Endothelial cell of umbilical vein (primary cell): ENCODE data around the gene ADPRH. TPM values are rescaled to one million over a fixed set of nuclear protein-coding genes. Genes with fewer than 3 reads are reported as not detected.

ENCODE experiments used
- BruUV-seq: library from RNA; stranded (reverse); fragments of 400-500 nt; replicated peaks from 2 replicates; lab custom pipeline; 2021; lab: Mats Ljungman, UMichigan
- CTCF ChIA-PET: fragments of 300-600, 350-600 bp; sonication (Branson Sonifier 250); formaldehyde crosslinking; loops from one replicate; lab custom pipeline; 2021; ENCODE audit warnings: antibody characterized with exemption, inconsistent platforms; lab: Charles Lee
- POLR2A ChIA-PET: fragments of 300-600, 350-600 bp; sonication (Branson Sonifier 250); formaldehyde crosslinking; loops from one replicate; lab custom pipeline; 2021; ENCODE audit warnings: antibody characterized with exemption, inconsistent platforms; lab: Charles Lee
- DNase-seq: peaks from one replicate; pipeline ENCODE4 v3.0.0-alpha.2; 2011; ENCODE audit warnings: low read depth, low spot score
- FAIRE-seq: peaks from 2 replicates; lab custom pipeline; 2011; peaks lifted over from hg19 to GRCh38; lab: Jason Lieb, UNC
- H2AFZ ChIP-seq: 2 replicates; pipeline ENCODE4 v1.6.0; 2012; ENCODE audit warnings: low read depth, low read length, control low read depth, inconsistent platforms
- H3K27ac ChIP-seq: 2 replicates; pipeline ENCODE4 v1.5.1; 2011; ENCODE audit warnings: low read depth, mild to moderate bottlenecking, control low read depth, low read length, moderate library complexity; ENCODE audit not compliant: insufficient read depth
- H3K27me3 ChIP-seq, 2 experiments: 2 replicates each; pipeline versions ENCODE4 v1.6.0 to v1.6.1; 2011; ENCODE audit warnings: low read length in 2 of 2, mixed read lengths in 1 of 2; ENCODE audit not compliant: control insufficient read depth in 2 of 2, insufficient read depth in 2 of 2
- H3K36me3 ChIP-seq, 2 experiments: 2 replicates in 1 of 2; 3 replicates in 1 of 2; pipeline ENCODE4 v1.5.1; 2011; ENCODE audit warnings: low read length in 2 of 2, mild to moderate bottlenecking in 1 of 2, moderate library complexity in 1 of 2; ENCODE audit not compliant: control insufficient read depth in 2 of 2, insufficient read depth in 2 of 2; ENCODE audit errors: extremely low read depth in 1 of 2
- H3K4me1 ChIP-seq: 3 replicates; pipeline ENCODE4 v1.5.1; 2011; ENCODE audit warnings: mild to moderate bottlenecking, low read length; ENCODE audit not compliant: control insufficient read depth, insufficient read depth; ENCODE audit errors: extremely low read depth
- H3K4me2 ChIP-seq: 2 replicates; pipeline ENCODE4 v1.6.1; 2011; ENCODE audit warnings: low read length, control low read depth, mixed read lengths; ENCODE audit not compliant: insufficient read depth
- H3K4me3 ChIP-seq, 3 experiments: fragments of 200-600 bp in 1 of 3; sonication (generic), shearing (Covaris generic) in 1 of 3; replicated peaks in 1 of 3; 2 replicates each; pipeline ENCODE4 v1.5.1; 2011 to 2016; ENCODE audit warnings: control low read depth in 3 of 3, low read length in 3 of 3, mild to moderate bottlenecking in 2 of 3, inconsistent platforms in 1 of 3, low read depth in 1 of 3, moderate library complexity in 1 of 3; ENCODE audit not compliant: insufficient read depth in 1 of 3
- H3K79me2 ChIP-seq: 2 replicates; pipeline ENCODE4 v1.6.0; 2012; ENCODE audit warnings: low read length, inconsistent platforms; ENCODE audit not compliant: control insufficient read depth, insufficient read depth
- H3K9ac ChIP-seq: replicated peaks from 2 replicates; pipeline ENCODE3; 2011; ENCODE audit warnings: low read length, control low read depth; ENCODE audit not compliant: insufficient read depth; ENCODE audit errors: extremely low read depth
- H3K9me1 ChIP-seq: replicated peaks from 3 replicates; pipeline ENCODE4 v1.6.0; 2011; ENCODE audit warnings: mild to moderate bottlenecking, low read length; ENCODE audit not compliant: control insufficient read depth, insufficient read depth; ENCODE audit errors: extremely low read depth
- H3K9me3 ChIP-seq: replicated peaks from 2 replicates; pipeline ENCODE4 v1.5.1; 2012; ENCODE audit warnings: low read length, inconsistent platforms; ENCODE audit not compliant: control insufficient read depth, insufficient read depth
- H4K20me1 ChIP-seq: replicated peaks from 2 replicates; pipeline ENCODE3; 2011; ENCODE audit warnings: mild to moderate bottlenecking, low read length; ENCODE audit not compliant: control insufficient read depth, insufficient read depth; ENCODE audit errors: extremely low read depth
- EZH2 ChIP-seq: IDR thresholded peaks from 2 replicates; pipeline ENCODE4 v1.6.1; 2012; ENCODE audit warnings: borderline replicate concordance, low read depth, mild to moderate bottlenecking, moderate library complexity, low read length, inconsistent platforms; ENCODE audit not compliant: severe bottlenecking
- FOS ChIP-seq: IDR thresholded peaks from 2 replicates; pipeline ENCODE4 v1.6.1; 2011; ENCODE audit warnings: mild to moderate bottlenecking, low read length, moderate library complexity, borderline replicate concordance; ENCODE audit not compliant: insufficient read depth
- GATA2 ChIP-seq: IDR thresholded peaks from 2 replicates; pipeline ENCODE4 v1.7.0; 2011; ENCODE audit warnings: low read depth, mild to moderate bottlenecking, moderate library complexity, mixed read lengths, low read length; ENCODE audit not compliant: insufficient read length, insufficient read depth
- JUN ChIP-seq: IDR thresholded peaks from 2 replicates; pipeline ENCODE4 v1.6.1; 2011; ENCODE audit warnings: borderline replicate concordance, low read depth; ENCODE audit not compliant: insufficient read length, insufficient read depth
- MAX ChIP-seq: IDR thresholded peaks from 2 replicates; pipeline ENCODE4 v1.6.1; 2011; ENCODE audit not compliant: insufficient read depth, insufficient read length
- MYC ChIP-seq: IDR thresholded peaks from one replicate; pipeline ENCODE4 v1.6.1; 2011; ENCODE audit warnings: mild to moderate bottlenecking, low read depth, low read length
- POLR2A ChIP-seq: IDR thresholded peaks from 2 replicates; pipeline ENCODE4 v1.6.1; 2012; ENCODE audit warnings: low read depth, mild to moderate bottlenecking, control low read depth, low read length
- POLR2AphosphoS5 ChIP-seq: IDR thresholded peaks from 2 replicates; pipeline ENCODE4 v1.6.1; 2012; ENCODE audit warnings: low read depth, mild to moderate bottlenecking, control low read depth, low read length, moderate library complexity; ENCODE audit not compliant: insufficient read depth
- dilution Hi-C: fragments of 300-500 bp; cut with MboI; formaldehyde crosslinking; loops from one replicate; pipeline ENCODE4 v1.15.0; 2019; ENCODE audit warnings: low sequenced_read_pairs; ENCODE audit not compliant: extremely low pct_ligation_motif_present
- intact Hi-C: fragments of 100-400 bp; cut with micrococcal nuclease; formaldehyde crosslinking; loops from one replicate; pipeline ENCODE4 v1.10.0; 2022
- polyA plus RNA-seq, 4 experiments: library from polyadenylated mRNA; depleted of rRNA in 3 of 4; stranded (reverse) in 3 of 4; unstranded in 1 of 4; fragments of >200 nt; gene quantifications; 2 replicates each; pipeline versions ENCODE4 v1.2.1 to v1.2.3, GENCODE V29; 2011 to 2012; ENCODE audit warnings: missing spikeins in 1 of 4
- total RNA-seq: library from RNA; stranded (reverse); gene quantifications from 2 replicates; pipeline ENCODE4 v1.2.3, GENCODE V29; 2021
- TF ChIP-seq, protein P1 (sequence below), 2 donors: IDR thresholded peaks; 1 replicate in 1 of 2; 2 replicates in 1 of 2; pipeline ENCODE4 v1.5.1; 2011; ENCODE audit warnings: low read length in 2 of 2, mild to moderate bottlenecking in 2 of 2, moderate library complexity in 2 of 2, control low read depth in 1 of 2, inconsistent platforms in 1 of 2, low read depth in 1 of 2; ENCODE audit not compliant: insufficient read depth in 1 of 2; ENCODE audit errors: extremely low read depth in 1 of 2

The ADPRH gene
- total and polyA plus RNA-seq, 2 donors (not counting 3 experiments of a cell fraction or from before 2014, with no cell fraction given): 3.5 to 8.0 TPM

GRCh38 chr3:119571230-119571629 lies 8.1 kb upstream of the ADPRH start:
- intact Hi-C loops: no loop called here
- CTCF ChIA-PET: no interaction called here

More at GRCh38 chr3:119571230-119571629, 8.1 kb upstream of the ADPRH start:
- Histone ChIP-seq H3K9me3 (no peaks in the 10 kb centered on the region), H3K79me2 (no peaks in the 10 kb centered on the region), H3K4me3 (no peak overlapping the region), H3K27me3 (peaks cover 3 to 4% of the 10 kb centered on the region in 2 experiments), H3K4me2 (no peak overlapping the region), H2AFZ (no peak overlapping the region), H4K20me1 (no peaks in the 10 kb centered on the region), H3K27ac (no peak overlapping the region), H3K4me1 (no peaks in the 10 kb centered on the region), H3K9me1 (no peaks in the 10 kb centered on the region), H3K9ac (no peak overlapping the region), H3K36me3 (no peaks in the 10 kb centered on the region)
- no TSS peak for BruUV-seq
- dilution Hi-C loops: no loop called here
- DNase-seq (no peak), FAIRE-seq (no peak)
- no peak for TF ChIP-seq POLR2A
- no peak for TF ChIP-seq GATA2
- no peak for TF ChIP-seq MYC
- no peak for TF ChIP-seq FOS
- no peak for TF ChIP-seq MAX
- TF ChIP-seq JUN: no peak
- no peak for TF ChIP-seq POLR2AphosphoS5
- TF ChIP-seq, protein P1, sequence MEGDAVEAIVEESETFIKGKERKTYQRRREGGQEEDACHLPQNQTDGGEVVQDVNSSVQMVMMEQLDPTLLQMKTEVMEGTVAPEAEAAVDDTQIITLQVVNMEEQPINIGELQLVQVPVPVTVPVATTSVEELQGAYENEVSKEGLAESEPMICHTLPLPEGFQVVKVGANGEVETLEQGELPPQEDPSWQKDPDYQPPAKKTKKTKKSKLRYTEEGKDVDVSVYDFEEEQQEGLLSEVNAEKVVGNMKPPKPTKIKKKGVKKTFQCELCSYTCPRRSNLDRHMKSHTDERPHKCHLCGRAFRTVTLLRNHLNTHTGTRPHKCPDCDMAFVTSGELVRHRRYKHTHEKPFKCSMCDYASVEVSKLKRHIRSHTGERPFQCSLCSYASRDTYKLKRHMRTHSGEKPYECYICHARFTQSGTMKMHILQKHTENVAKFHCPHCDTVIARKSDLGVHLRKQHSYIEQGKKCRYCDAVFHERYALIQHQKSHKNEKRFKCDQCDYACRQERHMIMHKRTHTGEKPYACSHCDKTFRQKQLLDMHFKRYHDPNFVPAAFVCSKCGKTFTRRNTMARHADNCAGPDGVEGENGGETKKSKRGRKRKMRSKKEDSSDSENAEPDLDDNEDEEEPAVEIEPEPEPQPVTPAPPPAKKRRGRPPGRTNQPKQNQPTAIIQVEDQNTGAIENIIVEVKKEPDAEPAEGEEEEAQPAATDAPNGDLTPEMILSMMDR (IDR thresholded peaks at IDR 0.05; ENCODE audit: extremely low read depth in 1 of 2, insufficient read depth in 1 of 2, low read depth in 1 of 2, low read length in 2 of 2): no peak
- TF ChIP-seq EZH2: no peak
- POLR2A ChIA-PET: no interaction called here
